OCI-LY7 (cell line): ENCODE measurements around the gene BRI3. TPM values are rescaled to one million over a fixed set of nuclear protein-coding genes. Genes with fewer than 3 reads are reported as not detected.
"Not testable (repeated sequence)": the region's sequence is repeated elsewhere in the genome, so short reads cannot be mapped to it uniquely, and the experiment has no call there.

ENCODE experiments used
- BruUV-seq: library from RNA; stranded (reverse); fragments of 400-500 nt; replicated peaks from 2 replicates; lab custom pipeline; 2021; lab: Mats Ljungman, UMichigan
- CTCF ChIA-PET: fragments of 300-600 bp; sonication (Branson Sonifier 250); formaldehyde crosslinking; loops from one replicate; lab custom pipeline; 2022; ENCODE audit warnings: antibody characterized with exemption; ENCODE audit not compliant: unreplicated experiment; lab: Charles Lee
- POLR2A ChIA-PET: fragments of 300-600 bp; sonication (Branson Sonifier 250); formaldehyde crosslinking; loops from one replicate; lab custom pipeline; 2022; ENCODE audit warnings: antibody characterized with exemption; lab: Charles Lee
- DNase-seq: peaks from one replicate; pipeline ENCODE4 v3.0.0-alpha.2; 2015; ENCODE audit warnings: low spot score
- H2AFZ ChIP-seq: fragments of 200-600 bp; sonication (generic), shearing (Covaris generic); 2 replicates; pipeline ENCODE4 v1.6.1; 2014; ENCODE audit warnings: mild to moderate bottlenecking, antibody characterized with exemption, low read length, moderate library complexity
- H3K27ac ChIP-seq: fragments of 200-600 bp; sonication (generic); 2 replicates; pipeline ENCODE4 v1.5.1; 2014; ENCODE audit warnings: mixed run types, low read depth, mild to moderate bottlenecking, moderate library complexity, low read length, inconsistent platforms; ENCODE audit not compliant: poor library complexity, severe bottlenecking
- H3K36me3 ChIP-seq: fragments of 200-600 bp; sonication (generic); 2 replicates; pipeline ENCODE4 v1.6.1; 2014; ENCODE audit warnings: mild to moderate bottlenecking, antibody characterized with exemption, low read length, moderate library complexity, mixed read lengths; ENCODE audit not compliant: insufficient read depth
- H3K4me1 ChIP-seq: fragments of 200-600 bp; sonication (generic); 2 replicates; pipeline ENCODE4 v1.5.1; 2014; ENCODE audit warnings: mild to moderate bottlenecking, low read length; ENCODE audit not compliant: insufficient read depth, poor library complexity, severe bottlenecking
- H3K4me2 ChIP-seq: fragments of 200-600 bp; sonication (generic); 2 replicates; pipeline ENCODE4 v1.6.1; 2014; ENCODE audit warnings: mild to moderate bottlenecking, low read length
- H3K4me3 ChIP-seq: fragments of 200-600 bp; sonication (generic); 2 replicates; pipeline ENCODE4 v1.5.1; 2014; ENCODE audit warnings: mild to moderate bottlenecking, low read depth, low read length; ENCODE audit not compliant: poor library complexity, severe bottlenecking
- H3K79me2 ChIP-seq: fragments of 200-600 bp; sonication (generic); 2 replicates; pipeline ENCODE4 v1.6.1; 2016; ENCODE audit warnings: low read depth, mild to moderate bottlenecking, low read length, moderate library complexity, mixed read lengths; ENCODE audit not compliant: insufficient read depth
- H3K9me2 ChIP-seq: fragments of 200-600 bp; sonication (generic); 2 replicates; pipeline ENCODE4 v1.6.1; 2016; ENCODE audit warnings: mild to moderate bottlenecking, low read length, mixed read lengths; ENCODE audit not compliant: insufficient read depth
- H3K9me3 ChIP-seq: fragments of 200-600 bp; sonication (generic); 2 replicates; pipeline ENCODE4 v1.6.1; 2014; ENCODE audit warnings: mild to moderate bottlenecking, mixed run types, low read length, mixed read lengths
- H4K20me1 ChIP-seq: fragments of 200-600 bp; sonication (generic); 2 replicates; pipeline ENCODE4 v1.6.1; 2014; ENCODE audit warnings: mild to moderate bottlenecking, antibody characterized with exemption, low read length, moderate library complexity, mixed read lengths; ENCODE audit not compliant: insufficient read depth
- CTCF ChIP-seq: fragments of 200-600 bp; sonication (generic); conservative IDR thresholded peaks from 2 replicates; pipeline ENCODE4 v1.5.1; 2014; ENCODE audit warnings: mild to moderate bottlenecking, antibody characterized with exemption, low read length, moderate library complexity, mixed read lengths
- EZH2phosphoT487 ChIP-seq: fragments of 200-600 bp; sonication (generic); IDR thresholded peaks from 2 replicates; pipeline ENCODE4 v1.6.1; 2018; ENCODE audit warnings: low read depth, borderline replicate concordance, mild to moderate bottlenecking, mixed run types, antibody characterized with exemption, low read length, moderate library complexity, mixed read lengths
- intact Hi-C: fragments of 100-400 bp; cut with micrococcal nuclease; formaldehyde crosslinking; loops from one replicate; pipeline ENCODE4 v1.10.0; 2022; ENCODE audit not compliant: unreplicated experiment
- total RNA-seq, 2 experiments: library from RNA; depleted of rRNA in 1 of 2; stranded (reverse); fragments of >200 nt in 1 of 2; shearing (Covaris generic) in 1 of 2; gene quantifications; 2 replicates each; pipeline ENCODE4 v1.2.3, GENCODE V29; 2014 to 2022

Gene BRI3
- total RNA-seq, 2 experiments from 2014 or later, result 18.0 to 49.8 TPM

- no peak overlapping the region for H2AFZ ChIP-seq
- peaks cover 13% of the 10 kb centered on the region for H3K4me1 ChIP-seq
- intact Hi-C loops, result loop anchor here (10.0 kb wide), 1 partner anchor 559 kb away; the partner anchor contains the start of genes TMEM130 and TRRAP
- peak; percentile 28 for DNase-seq
- H3K9me2 ChIP-seq, result no peaks in the 10 kb centered on the region
- no peaks in the 10 kb centered on the region for H3K79me2 ChIP-seq
- peak overlapping the region; percentile 27 for H3K27ac ChIP-seq
- H3K4me2 ChIP-seq, result no peak overlapping the region
- H3K36me3 ChIP-seq, result no peaks in the 10 kb centered on the region
- ChIA-PET POLR2A (no interaction called here), CTCF (no interaction called here)
- no peaks in the 10 kb centered on the region for H4K20me1 ChIP-seq
- TF ChIP-seq CTCF (no peak), EZH2phosphoT487 (no peak)
- H3K4me3 ChIP-seq, result no peak overlapping the region
- H3K9me3 ChIP-seq, result peaks cover 11% of the 10 kb centered on the region; the same call in 1 of the 2 replicates
- no TSS peak for BruUV-seq
Observed at GRCh38 chr7:98315318-98315993, 34.0 kb downstream of the BRI3 start.

GRCh38 chr7:98315994-98316527 lies 34.6 kb downstream of the BRI3 start:
- H2AFZ ChIP-seq, H3K4me2 ChIP-seq, CTCF ChIA-PET, H3K27ac ChIP-seq, DNase-seq, H3K4me3 ChIP-seq, H3K79me2 ChIP-seq, H4K20me1 ChIP-seq, H3K9me2 ChIP-seq, POLR2A ChIA-PET, BruUV-seq, H3K36me3 ChIP-seq: not testable (repeated sequence)
- Histone ChIP-seq H3K4me1 (peaks cover 13% of the 10 kb centered on the region), H3K9me3 (peaks cover 11% of the 10 kb centered on the region; the same call in 1 of the 2 replicates)
- intact Hi-C loops, result loop anchor here (10.0 kb wide), 1 partner anchor 559 kb away; the partner anchor contains the start of genes TMEM130 and TRRAP

GRCh38 chr7:98317366-98318040 lies 36.0 kb downstream of the BRI3 start:
- Histone ChIP-seq H3K4me1 (peaks cover 13% of the 10 kb centered on the region), H3K4me3 (no peak overlapping the region), H2AFZ (no peak overlapping the region), H4K20me1 (no peaks in the 10 kb centered on the region), H3K27ac (no peak overlapping the region), H3K9me3 (peaks cover 11% of the 10 kb centered on the region; the same call in 1 of the 2 replicates), H3K9me2 (no peaks in the 10 kb centered on the region), H3K36me3 (no peaks in the 10 kb centered on the region), H3K79me2 (no peaks in the 10 kb centered on the region), H3K4me2 (no peak overlapping the region)
- CTCF ChIA-PET, result no interaction called here
- no TSS peak for BruUV-seq
- no peak for TF ChIP-seq CTCF
- no peak for TF ChIP-seq EZH2phosphoT487
- intact Hi-C loops, result loop anchor here (10.0 kb wide), 1 partner anchor 557 kb away; the partner anchor contains the start of genes TMEM130 and TRRAP
- no peak for DNase-seq
- POLR2A ChIA-PET, result no interaction called here
